Measurements from ENCODE around the gene CRTC1.

CRTC1 gene, protein sequence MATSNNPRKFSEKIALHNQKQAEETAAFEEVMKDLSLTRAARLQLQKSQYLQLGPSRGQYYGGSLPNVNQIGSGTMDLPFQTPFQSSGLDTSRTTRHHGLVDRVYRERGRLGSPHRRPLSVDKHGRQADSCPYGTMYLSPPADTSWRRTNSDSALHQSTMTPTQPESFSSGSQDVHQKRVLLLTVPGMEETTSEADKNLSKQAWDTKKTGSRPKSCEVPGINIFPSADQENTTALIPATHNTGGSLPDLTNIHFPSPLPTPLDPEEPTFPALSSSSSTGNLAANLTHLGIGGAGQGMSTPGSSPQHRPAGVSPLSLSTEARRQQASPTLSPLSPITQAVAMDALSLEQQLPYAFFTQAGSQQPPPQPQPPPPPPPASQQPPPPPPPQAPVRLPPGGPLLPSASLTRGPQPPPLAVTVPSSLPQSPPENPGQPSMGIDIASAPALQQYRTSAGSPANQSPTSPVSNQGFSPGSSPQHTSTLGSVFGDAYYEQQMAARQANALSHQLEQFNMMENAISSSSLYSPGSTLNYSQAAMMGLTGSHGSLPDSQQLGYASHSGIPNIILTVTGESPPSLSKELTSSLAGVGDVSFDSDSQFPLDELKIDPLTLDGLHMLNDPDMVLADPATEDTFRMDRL

DNA sequence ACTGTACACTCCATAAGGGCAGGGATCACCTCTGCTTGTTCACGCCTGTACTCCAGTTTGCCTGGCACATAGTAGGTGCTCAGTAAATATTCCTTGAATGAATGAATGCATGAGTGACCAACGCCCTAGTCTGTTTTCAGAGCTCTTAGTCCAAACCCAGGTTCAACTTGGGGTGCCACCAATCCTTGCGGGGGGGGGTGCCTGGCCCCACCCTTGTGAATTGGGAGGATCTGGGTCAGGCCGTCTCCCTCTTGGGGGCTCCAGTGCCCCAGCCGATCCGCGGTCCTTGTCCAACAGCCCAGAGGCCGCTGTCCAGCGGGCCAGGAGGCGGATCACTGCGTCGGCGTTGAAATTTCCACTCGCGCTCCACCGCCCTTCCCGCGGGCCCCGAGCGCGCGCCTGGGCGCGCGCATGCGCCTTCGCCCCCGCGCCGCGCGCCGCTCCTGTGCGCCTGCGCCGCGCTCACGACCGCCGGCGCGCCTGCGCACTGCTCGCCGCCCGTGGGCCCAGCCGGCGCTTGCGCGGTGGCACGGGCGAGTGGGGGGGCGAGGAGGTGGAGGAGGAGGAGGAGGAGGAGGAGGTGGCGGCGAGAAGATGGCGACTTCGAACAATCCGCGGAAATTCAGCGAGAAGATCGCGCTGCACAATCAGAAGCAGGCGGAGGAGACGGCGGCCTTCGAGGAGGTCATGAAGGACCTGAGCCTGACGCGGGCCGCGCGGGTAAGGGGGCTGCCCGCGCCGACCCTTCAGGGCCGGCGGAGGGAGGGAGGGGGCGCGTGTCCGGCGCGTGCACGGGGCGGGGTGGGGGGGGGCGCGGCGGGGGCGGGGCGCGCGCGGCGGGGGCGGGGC is at the start of gene CRTC1:
Gene CRTC1, plus strand, starts transcription at position 572 of the 849 bp plus-strand sequence. Its CDS starts 23 bp downstream, at position 595.
- peak; percentile 82 for DNase-seq

DNA sequence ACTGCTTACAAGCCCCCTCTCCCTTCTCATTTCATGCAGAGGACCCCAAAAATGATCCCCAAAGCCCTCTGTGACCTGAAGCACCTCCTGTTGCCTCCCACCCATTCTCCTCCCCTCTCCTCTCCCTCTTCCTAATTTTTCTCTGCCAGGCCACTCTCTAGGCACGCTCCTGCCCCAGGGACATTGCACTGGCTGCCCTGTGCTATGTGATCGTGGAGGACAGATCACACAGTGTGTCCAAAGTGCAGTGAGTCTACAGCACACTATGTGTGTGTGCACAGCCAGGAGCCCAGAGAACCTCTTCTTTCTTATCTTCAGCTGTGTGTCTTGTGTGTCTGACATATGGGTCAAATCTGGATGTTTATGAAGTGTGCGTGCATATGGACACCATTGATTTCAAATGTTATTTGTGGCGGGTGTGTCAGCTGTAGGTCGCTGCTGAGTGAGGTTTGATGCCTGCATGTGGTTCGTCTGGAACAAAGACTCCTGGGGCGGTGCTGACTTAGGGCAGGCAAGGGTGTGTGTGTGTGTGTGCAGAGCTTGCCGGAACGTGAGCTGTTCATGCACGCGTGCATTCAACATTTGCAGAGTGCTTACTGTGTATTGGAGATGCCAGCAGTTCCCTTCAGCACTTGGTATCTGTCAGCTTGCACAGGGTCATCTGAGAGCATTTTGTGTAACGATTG is 48.7 kb upstream of the CRTC1 start:
- DNase-seq: no peak

DNA sequence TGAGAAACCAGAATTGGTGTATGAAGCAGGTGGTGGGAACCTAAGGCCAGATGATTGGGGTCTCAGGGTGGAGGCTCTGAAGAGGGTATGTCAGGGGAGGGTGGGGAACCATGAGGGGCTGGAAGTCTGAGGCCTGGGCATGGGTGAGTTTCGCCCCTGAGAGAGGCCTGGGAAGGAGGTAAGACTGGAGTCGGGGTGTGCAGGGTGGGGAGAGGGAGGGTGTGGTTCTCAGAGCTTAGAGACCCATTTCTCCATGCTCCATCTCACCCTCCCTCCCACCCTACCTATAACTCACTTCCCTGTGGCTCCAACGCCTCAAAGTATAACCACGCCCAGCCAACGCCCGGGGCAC is 47.7 kb upstream of the CRTC1 start:
- DNase-seq: no peak

DNA sequence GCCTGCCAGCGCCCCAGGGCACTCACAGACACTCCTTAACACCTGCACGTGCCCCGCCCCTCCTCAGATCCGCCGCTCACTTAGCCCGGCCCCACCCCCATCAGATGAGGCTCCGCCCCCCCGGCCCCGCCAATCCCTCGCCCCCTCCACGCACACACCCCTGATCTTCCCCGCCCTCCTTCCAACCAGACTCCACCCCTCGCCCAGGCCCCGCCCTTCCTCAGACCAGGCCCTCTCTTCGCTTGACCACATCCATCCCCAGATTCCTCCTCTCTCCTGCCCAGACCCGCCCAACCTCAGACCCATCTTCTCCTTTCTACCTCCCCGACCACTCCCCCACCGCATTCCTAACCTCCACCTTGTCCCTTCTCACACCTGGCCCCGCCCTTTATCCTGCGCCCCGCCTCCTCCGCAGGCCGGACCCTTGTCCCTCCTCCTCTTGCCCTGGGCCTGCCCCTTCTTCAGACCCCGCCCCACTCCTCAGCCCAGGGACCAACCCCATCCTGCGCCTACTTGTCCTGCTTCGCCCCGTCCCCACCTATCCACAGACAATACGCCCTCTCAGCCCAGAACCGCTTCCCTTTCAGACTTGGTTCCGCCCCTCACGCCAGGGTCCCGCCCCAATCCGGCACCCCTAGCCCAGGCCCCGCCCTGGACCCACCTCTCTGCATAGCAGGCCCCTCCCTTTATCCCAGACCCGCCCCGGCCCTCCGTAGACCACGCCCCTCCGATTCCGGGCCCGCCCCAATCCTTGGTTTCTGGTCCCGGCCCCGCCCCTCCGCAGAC is 47.1 kb upstream of the CRTC1 start:
- DNase-seq: peak; percentile 92

DNA sequence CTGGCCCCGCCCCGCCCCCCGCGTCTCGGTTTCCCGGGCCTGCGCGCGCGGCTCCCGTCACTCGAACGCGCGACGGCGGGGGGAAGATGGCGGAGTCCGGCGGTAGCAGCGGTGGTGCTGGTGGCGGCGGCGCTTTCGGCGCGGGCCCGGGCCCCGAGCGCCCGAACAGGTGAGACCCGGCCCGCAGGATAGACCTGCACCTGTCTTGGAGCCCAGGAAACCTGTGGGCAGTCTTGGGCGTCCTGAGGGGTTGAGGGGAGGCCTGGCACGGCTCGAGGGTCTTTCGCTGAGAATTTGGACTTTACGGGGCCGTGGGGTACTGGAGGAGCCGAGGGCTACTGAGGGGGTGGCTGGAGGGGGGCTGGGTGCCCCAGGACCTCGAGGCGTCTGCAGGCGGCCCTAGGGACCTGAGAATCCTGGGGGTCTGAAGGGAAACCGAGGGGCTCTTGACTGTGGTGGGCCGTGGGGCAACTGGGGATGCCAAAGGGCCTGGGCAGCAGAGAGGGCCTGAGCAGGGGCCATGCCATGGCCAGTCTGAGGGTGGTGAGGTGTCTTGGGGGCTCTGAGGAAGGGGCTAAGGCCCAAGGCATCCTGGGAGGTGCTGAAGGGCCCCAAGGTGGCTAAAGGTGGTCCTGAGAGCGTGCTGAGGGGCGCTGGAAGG is 46.4 kb upstream of the CRTC1 start, which contains the start of gene KLHL26:
Gene KLHL26, plus strand, starts transcription at position 60 of the 661 bp plus-strand sequence. Its CDS starts 27 bp downstream, at position 87.
- no peak for DNase-seq

DNA sequence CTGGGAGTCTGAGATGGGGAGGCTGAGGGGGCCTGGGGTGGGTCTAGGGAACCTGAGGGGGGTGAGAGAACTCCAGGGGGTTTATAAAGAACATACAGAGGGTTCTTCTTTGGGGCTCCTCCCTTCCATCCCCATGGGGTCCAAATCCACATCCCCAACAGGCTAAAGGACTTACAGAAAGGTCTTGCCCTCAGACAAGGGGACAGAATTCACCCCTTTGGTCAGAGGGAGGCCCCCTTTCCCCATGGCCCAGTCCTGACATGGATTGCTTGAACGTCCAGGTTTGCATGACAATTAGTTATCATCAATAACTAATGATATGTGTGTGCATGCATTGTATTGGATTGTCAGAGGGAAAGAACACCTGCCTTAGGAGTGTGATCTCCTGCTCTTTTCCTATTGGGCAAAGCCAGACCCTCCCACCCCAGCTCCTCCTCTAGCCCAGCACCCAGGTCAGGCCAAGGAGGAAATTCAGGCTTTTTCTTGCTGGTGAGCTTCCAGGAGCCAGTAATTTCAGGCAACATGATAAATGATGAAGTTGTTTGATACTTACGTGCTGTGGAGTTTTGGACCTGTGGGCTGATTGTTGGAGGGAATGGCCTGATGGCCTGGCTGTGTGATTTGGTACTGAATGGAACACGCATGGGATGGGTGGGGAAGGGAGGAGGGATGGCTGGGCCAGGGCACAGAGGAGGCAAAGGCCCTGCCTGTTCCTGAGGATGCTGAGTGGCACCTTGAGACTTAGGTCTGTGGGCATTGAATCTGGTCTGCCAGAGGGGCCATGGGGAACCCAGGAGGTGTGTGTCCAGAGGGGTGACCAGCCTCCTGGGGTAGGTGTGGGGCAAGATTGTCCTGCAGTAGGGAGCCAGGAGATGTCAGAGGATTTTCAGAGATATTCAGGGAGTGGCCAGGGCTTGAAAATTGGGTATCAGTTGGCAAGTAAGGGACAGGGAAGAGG is 45.5 kb upstream of the CRTC1 start:
- DNase-seq: peak; percentile 30

DNA sequence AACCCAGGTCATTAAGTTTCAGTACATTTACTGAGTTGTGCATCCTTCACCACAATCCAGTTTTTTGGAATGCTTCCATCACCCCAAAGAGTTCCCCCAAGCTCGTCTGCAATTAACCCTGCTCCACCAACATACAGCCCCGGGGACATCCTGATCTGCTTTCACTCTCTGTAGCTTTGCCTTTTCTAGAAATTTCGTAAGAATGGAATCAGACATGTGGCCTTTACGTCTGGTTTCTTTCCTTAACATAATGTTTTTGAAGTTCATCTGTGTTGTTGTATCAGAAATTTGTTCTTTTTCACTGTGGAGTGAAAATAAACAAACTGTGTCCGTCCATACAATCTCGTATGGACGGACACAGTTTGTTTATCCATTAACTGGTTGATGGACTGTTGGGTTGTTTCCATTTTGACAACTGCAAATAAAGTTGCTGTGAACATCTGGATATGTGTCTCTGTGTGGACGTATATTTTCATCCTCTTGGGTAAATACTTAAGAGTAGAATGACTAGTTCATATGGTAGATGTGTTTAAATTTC is 43.7 kb upstream of the CRTC1 start:
- no peak for DNase-seq

DNA sequence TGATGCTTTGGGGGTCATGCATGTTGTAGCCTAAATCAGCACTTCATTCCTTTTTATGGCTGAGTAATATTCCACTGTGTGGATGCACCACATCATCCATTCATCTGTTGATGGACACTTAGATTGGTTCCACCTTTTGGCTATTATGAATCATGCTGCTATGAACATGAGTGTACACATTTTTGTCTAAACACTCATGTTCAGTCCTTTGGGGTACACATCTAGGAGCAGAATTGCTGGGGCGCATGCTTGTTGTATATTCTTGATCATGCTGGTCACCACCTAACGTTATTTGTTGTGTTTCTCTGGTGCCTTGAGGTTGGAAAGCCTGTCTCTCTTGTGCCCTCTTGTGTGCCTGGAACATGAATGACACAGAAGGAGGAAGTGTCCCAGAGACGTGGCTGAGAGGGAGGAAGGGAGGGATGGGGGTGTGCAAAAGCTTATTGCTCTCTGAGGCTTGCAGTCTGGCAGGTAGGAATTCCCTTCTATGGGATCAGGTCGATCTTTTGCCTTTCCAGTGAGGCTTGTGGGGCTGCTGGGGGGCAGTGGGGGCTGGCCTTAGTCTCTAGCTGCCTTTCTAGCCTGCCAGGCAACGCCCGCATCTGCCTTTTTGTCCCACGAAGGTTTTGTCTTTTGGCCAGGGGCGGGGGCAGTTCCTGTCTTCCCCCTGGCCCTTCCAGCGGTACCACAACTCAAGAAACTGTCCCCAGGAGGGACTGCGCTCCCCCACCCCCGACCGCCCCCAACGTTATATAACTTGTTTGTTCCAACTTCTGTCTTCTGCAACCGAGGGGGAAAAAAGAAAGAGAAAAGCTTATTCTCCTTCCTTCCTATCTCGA is 39.1 kb upstream of the CRTC1 start:
- no peak for DNase-seq

DNA sequence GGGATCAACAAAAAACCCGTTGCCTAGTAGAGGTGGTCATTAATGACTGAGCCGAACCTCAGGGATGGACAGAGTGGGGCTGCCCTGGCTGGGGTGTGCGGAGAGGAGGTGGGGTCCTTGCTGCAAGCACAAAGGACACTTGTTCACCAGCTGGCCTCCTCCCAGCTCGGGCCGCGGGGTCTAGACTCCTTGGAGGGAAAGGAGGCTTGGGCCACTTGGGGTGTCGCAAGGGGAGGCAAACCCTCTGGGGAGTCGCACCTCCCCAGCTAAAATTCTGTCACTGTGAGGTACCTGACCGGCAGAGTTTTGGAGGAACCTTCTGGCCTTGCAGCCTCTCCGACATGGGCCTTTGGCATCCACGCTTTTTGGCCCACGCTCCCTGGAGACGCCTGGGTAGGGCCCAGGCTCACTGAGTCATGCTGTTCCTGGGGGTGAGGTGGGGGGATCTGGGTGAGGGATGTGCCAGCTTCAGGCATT is 38.4 kb upstream of the CRTC1 start:
- no peak for DNase-seq

DNA sequence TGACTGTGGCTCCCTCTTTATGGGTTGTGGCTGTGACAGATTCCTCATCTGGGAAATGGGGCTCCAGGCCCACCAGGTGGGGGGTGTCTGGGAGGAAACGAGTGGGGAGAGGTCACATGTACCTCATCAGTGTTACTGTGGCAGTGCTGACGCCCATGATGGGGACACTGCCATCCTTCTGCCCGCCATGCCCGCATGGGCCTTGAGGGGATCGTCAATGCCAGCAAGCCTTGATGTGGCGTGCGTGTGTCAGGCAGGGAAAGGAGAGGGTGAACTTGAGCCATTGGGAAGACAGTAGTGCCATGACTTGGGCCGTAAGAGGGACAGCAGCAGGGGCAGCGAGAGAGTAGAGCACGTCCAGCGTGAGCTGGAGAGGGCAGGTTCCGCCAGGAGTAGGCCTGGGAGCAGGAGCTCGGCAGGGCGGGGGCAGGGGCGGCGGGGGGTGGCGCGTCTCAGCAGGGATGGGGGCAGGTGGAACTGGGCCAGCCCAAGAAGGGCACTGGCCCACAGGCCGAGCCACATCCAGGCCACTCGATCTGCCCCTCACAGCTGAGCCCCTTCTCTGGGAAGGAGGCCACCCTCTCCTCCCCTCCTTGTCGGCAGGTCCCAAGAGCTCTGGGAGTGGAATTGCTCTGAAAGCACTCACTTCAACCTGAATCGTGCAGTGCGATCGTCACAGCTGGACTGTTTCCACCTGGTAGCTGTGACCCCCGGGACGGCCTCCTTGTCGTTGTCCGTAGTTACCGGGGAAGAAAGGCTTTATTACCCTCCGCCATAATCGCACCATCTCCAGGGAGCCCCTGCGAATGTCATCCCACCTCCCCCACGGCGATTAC is 36.7 kb upstream of the CRTC1 start:
- DNase-seq: no peak

DNA sequence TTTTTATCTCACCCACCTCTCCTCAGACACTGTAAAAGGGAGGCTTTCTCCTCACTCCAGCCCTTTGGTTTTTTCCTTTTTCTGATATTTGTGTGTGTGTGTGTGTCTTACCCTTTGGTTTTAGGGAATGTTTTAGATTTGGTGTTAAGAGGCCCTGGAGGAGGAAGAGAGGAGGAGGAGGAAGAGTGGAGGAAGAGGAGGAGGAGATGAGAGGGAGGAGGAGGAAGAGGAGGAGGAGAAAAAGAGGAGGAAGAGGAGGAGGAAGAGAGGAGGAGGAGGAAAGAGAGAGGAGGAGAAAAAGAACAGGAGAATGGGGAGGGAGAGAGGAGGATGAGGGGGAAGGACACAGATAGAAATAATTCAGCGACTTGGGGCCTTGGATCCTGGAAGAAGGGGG is 36.1 kb upstream of the CRTC1 start:
- no peak for DNase-seq

DNA sequence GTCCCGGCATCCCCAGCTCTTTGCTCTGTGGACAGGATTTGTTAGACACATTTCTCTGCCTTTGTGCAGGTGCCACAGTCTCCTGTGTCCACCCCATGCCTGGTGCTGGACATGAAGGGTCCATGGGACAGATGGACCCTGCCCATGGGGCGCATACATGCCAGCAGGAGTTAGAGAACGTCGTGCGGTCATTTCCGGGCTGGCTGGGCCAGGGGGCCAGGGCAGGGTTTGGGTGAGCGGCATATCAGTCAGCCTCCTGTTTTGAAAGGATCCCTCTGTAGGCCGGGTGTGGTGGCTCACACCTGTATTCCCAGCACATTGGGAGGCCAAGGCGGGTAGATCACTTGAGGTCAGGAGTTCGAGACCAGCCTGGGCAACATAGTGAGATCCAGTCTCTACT is 35.7 kb upstream of the CRTC1 start:
- DNase-seq: no peak

DNA sequence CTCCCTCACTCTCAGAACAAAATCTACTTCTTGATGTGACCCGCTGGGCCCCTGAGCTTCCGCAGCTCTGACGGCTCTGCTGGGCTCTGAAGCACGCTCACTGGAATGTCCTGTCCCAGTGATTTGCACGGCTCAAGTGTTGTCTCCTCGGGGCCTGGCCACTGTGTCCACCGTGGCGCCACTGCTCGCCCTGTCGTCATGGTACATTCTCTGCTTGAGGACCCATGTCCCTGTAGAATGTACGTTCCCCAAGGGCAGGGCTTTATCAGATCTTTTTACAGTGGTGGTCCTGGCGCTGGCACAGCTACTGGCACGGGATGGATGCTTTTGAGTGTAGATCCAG is 34.5 kb upstream of the CRTC1 start:
- no peak for DNase-seq

DNA sequence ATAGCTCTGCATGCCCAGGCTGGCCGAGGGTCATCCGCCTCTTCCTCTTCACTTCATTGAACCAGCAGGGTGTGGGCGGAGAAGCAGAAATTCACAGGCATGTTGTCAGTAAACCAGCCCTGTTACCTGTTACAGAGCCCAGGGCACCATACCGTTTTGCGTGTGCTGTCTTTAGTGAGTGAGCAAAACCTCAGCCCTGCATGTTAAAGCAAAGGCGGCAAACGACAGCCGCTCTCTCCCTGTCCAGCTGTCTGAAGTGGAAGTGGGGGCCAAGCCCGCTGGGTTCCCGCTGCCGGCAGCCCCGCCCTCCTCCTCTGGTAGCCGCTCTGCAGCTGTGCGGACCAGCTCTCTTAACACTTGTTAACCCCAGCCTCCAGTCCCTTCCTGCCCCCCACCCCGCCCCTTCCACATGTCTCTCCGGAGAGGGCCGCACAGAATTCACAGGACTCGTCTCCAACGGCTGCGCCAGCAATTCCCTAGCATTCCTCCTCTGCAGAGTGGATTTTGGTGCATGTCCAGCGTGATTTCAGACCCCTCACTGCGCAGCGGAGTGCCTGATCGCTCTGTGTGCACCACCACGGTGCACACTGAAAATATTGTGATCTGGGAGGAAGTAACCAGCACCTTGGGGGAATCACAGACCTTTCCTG is 34.0 kb upstream of the CRTC1 start:
- no peak for DNase-seq

DNA sequence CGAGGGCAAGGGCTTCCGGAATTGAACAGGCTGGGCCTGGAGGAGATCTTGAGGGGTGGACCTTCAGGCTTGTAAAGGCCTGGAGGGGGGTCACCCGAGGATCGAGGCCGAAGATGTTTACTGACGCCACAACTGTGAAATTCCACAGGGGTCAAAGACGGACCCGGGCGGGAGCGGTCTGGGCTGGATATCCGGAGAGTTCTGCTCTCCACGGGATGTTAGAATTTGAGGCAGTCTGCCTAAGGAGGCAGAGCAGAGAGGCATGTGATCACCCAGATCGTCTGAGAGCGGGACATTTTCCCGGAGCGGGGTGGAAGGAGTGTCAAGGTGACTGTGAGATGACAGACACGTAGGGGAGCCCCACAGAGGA is 33.5 kb upstream of the CRTC1 start:
- DNase-seq: no peak

DNA sequence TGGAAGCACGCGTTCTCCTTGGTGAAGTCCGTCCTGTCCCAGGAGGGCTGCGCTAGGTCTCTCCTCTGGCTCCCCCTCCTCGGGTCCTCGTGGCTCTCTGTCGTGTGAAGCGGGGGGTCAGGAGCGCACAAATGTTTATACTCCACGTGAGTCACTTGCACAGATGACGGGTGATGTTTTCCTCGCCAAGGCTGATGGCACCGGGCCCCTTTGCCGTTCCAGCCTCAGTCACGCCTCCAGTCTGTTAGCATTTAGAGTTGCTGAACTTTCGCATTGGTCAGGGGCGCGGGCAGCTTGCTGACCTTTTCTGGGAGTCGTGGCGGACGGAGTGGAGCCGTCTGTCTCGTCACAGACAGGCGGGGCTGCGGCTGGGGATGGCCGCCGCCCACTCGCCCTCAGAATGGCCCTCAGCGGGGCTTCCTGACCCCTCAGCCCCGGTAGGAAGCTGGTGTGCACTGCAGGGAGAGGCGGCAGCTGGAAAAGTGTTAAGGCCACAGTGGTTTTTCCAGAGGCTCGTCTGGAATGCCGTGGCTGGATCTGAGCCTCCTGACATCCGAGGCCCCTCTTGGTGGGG is 32.9 kb upstream of the CRTC1 start:
- no peak for DNase-seq

DNA sequence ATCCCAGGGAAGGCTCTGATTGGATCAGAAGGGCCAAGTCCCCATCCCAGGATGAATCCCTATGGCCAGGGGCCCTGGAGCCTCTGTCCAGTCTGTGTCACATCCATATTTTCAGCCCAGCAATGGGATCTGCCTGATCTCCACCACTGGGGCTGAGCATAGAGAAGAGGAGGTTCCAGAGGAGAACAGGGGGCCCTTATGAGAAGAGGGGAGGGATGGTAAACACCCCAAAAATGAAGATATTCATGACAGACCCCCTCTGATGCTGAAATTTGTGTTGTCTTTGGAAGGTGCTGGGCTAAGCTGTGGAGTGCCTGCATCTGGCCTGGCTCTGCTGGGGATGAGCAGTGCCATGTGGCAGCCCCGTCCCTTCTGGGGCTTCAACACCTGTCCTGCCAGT is 32.2 kb upstream of the CRTC1 start:
- DNase-seq: no peak

All from NCI-H345 (cell line).